ENCODE measurements around the gene RMDN2. TPM values are rescaled to one million over a fixed set of nuclear protein-coding genes. Genes with fewer than 3 reads are reported as not detected.
A peak's percentile ranks its signal among the peaks of the same experiment; 100 is the strongest.

RMDN2 gene
- total RNA-seq, 1 donor from 2014 or later: 6.2 TPM

GRCh38 chr2:38026846-38027245, 101.8 kb downstream of the RMDN2 start:
- intact Hi-C loops (cut with micrococcal nuclease): no loop called here
- DNase-seq (no peak), ATAC-seq (no peak)

- ATAC-seq: no peak
Observed at GRCh38 chr2:38028829-38029228, 103.7 kb downstream of the RMDN2 start.

GRCh38 chr2:38029512-38029911, 104.4 kb downstream of the RMDN2 start:
- no peak for DNase-seq
- intact Hi-C loops (cut with micrococcal nuclease): no loop called here
- ATAC-seq: no peak

More at GRCh38 chr2:38028829-38029228, 103.7 kb downstream of the RMDN2 start:
- intact Hi-C loops (cut with micrococcal nuclease): no loop called here
- DNase-seq: no peak

- DNase-seq (no peak), ATAC-seq (peak; percentile 57)
- intact Hi-C loops (cut with micrococcal nuclease): no loop called here
Observed at GRCh38 chr2:38030635-38031355, 105.7 kb downstream of the RMDN2 start.

GRCh38 chr2:38032946-38033345, 107.9 kb downstream of the RMDN2 start:
- DNase-seq: no peak
- intact Hi-C loops (cut with micrococcal nuclease): no loop called here
- ATAC-seq: no peak

GRCh38 chr2:38033646-38034045, 108.6 kb downstream of the RMDN2 start:
- DNase-seq: no peak
- no peak for ATAC-seq
- intact Hi-C loops (cut with micrococcal nuclease): no loop called here

- ATAC-seq (no peak), DNase-seq (no peak)
- intact Hi-C loops (cut with micrococcal nuclease): no loop called here
Observed at GRCh38 chr2:38035968-38036367, 110.9 kb downstream of the RMDN2 start.

GRCh38 chr2:38037325-38037724, 112.2 kb downstream of the RMDN2 start:
- no peak for DNase-seq
- intact Hi-C loops (cut with micrococcal nuclease): no loop called here
- ATAC-seq: no peak

- intact Hi-C loops (cut with micrococcal nuclease): no loop called here
- peak; percentile 94 for ATAC-seq
- DNase-seq: peak; percentile 53
Observed at GRCh38 chr2:38037757-38038621, 112.9 kb downstream of the RMDN2 start.

GRCh38 chr2:38038682-38039081, 113.6 kb downstream of the RMDN2 start:
- intact Hi-C loops (cut with micrococcal nuclease): no loop called here
- ATAC-seq (peak; percentile 36), DNase-seq (no peak)

- DNase-seq (no peak), ATAC-seq (no peak)
- intact Hi-C loops (cut with micrococcal nuclease): no loop called here
Observed at GRCh38 chr2:38039121-38039910, 114.2 kb downstream of the RMDN2 start.

GRCh38 chr2:38045811-38046210, 120.7 kb downstream of the RMDN2 start:
- intact Hi-C loops (cut with micrococcal nuclease): no loop called here
- ATAC-seq (no peak), DNase-seq (no peak)

GRCh38 chr2:38056216-38056615, 131.1 kb downstream of the RMDN2 start:
- intact Hi-C loops (cut with micrococcal nuclease): no loop called here
- no peak for ATAC-seq
- DNase-seq: no peak

- intact Hi-C loops (cut with micrococcal nuclease): no loop called here
- DNase-seq (no peak), ATAC-seq (no peak)
Observed at GRCh38 chr2:38057651-38058410, 132.7 kb downstream of the RMDN2 start.

- intact Hi-C loops (cut with micrococcal nuclease): no loop called here
- ATAC-seq: no peak
- DNase-seq: no peak
Observed at GRCh38 chr2:38060236-38061018, 135.3 kb downstream of the RMDN2 start.

GRCh38 chr2:38064801-38065501, 139.9 kb downstream of the RMDN2 start:
- intact Hi-C loops (cut with micrococcal nuclease): no loop called here
- DNase-seq (no peak), ATAC-seq (peak; percentile 29)

- no peak for ATAC-seq
- intact Hi-C loops (cut with micrococcal nuclease): no loop called here
- DNase-seq: no peak
Observed at GRCh38 chr2:38065502-38066135, 140.5 kb downstream of the RMDN2 start.
